GM18873 (cell line): ENCODE measurements around the gene ORMDL3.
A peak's percentile ranks its signal among the peaks of the same experiment; 100 is the strongest.
"Not testable (repeated sequence)": the region's sequence is repeated elsewhere in the genome, so short reads cannot be mapped to it uniquely, and the experiment has no call there.

Experiments
- ATAC-seq: cut with Tn5 transposase; IDR thresholded peaks from one replicate; pipeline ENCODE4 v1.9.1; 2021; ENCODE audit warnings: mild to moderate bottlenecking, moderate library complexity, moderate number of reproducible peaks; ENCODE audit not compliant: unreplicated experiment, low FRiP score

Gene ORMDL3

DNA sequence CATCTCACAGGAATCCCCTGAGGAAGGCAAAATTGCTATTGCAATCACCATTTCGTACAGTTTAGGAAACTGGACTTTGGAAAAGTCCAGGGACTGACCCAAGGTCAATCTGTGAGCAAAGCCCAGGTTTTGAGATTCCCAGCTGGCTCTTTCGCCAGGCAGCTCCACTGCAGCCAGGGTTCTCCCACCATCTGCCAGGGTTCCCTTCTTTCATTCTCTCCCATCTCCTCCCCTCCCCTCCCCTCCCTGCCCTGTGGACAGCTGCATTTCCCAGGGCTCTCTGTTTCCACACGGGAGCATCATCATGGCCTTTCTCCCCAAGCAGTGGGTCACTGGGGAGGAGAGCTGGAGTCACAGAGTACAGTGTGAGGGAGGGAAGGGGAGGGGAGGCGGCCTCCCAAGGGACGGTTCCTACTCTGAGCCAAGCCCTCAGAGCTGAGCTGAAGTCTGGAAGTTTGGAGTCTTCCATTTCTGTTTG lies 23.5 kb upstream of the ORMDL3 start:
- ATAC-seq, result no peak

DNA sequence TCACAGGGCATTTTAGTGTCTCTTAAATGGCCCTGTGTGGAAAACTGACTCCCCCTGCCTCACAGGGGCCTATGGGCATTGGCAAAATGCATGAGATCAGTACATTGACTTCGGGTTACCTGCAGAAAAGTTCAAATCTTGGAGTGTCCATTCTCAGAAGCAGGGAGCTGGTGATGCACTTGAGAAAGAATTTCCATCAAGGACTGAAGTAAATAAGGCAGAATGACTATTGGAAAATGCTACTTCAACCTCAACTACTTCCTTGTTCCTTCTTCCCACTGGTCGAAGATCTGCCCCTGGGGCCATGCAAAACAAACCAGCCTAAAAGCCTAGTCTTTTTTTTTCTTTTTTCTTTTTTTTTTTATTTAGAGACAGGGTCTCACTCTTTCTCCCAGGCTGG lies 21.6 kb upstream of the ORMDL3 start:
- ATAC-seq, result no peak

DNA sequence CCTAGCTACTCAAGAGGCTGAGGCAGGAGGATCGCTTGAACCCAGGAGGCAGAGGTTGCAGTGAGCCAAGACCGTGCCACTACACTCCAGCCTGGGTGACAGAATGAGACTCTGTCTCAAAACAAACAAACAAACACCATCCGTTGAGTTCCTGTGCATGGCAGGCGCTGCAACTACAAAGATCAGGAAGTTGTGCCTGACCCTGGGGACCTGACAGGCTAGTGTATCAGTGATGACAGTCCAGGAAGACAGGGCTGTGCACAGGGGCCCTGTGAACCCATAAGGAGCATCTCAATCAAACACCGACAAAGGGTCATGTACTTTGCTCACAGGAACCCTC lies 21.1 kb upstream of the ORMDL3 start:
- not testable (repeated sequence) for ATAC-seq

DNA sequence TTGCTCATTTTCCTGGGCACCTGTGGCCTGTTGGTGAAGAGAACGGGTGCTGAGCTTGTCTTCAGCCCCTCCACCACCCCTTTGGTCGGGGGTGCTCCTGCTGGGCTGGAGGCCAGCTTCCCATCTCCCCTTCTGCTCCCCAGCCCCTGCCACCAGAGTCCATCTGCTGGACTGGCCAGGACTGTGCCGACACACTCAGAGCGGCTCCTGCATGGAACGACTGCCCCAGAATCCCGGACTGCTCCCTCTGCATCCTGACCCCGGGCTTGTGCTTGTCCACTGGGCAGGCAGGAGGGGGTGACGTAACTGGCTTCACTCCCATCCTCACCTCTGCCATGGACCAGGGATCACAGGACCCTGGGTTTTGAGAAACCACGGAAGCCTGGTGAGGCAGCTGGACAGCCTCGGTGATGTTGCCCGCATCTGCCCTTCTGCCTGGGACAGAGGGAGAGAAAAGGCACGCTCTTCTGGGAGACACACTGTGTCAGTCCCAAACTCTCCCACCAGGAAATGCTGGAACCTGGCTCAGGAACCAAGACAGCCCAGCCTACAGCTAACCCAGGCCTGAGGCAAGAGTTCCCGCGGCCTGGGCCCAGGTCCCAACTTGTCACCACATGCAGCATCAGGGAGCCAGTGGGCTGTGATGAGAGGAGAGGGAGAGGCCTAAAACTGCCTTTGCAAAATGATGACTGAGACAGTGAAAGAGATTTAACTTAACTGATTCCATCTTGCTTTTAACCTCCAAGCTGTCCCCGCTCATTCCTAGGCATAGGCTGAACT lies 19.3 kb upstream of the ORMDL3 start:
- ATAC-seq, result no peak

DNA sequence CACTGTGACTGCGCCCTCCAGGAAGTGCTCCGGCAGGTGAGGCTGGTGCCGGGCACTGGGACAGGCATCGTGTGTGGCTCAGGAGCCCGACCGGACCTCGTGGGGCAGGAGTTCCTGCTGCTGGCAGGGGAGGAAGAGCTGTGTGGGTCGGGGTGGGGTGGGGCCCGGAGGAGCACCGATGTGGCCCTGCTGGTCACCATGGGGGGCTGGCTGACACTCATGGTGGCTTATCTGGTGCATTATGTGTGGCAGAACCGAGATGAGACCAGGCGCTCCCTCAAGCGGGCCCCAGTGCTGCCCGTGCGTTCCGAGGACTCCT lies 17.0 kb upstream of the ORMDL3 start:
- no peak for ATAC-seq

DNA sequence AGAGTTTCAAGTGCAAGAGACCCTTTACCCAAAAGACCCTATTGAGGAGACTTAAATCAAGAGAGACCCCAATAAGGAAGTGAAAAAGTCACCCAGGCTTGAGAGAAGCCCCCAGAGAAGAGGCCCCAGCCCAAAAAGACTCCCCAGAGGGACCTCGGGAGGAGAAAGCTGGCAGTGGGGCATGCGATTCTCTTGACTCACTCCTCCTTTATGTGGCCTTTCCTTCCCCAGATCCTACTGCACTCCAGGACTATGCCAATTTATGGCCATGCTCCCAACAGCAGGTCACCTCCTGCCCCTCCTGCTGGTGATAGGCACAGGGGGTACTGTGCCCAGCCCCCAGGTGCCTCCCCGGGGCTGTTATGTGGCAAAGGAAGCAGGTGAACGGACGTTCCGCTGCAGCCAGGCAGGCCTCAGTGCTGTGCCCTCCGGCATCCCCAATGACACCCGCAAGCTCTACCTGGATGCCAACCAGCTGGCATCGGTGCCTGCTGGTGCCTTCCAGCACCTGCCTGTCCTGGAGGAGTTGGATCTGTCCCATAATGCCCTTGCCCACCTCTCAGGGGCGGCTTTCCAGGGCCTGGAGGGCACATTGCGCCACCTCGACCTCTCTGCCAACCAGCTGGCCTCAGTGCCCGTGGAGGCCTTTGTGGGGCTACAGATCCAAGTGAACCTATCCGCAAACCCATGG lies 16.4 kb upstream of the ORMDL3 start:
- ATAC-seq, result no peak

DNA sequence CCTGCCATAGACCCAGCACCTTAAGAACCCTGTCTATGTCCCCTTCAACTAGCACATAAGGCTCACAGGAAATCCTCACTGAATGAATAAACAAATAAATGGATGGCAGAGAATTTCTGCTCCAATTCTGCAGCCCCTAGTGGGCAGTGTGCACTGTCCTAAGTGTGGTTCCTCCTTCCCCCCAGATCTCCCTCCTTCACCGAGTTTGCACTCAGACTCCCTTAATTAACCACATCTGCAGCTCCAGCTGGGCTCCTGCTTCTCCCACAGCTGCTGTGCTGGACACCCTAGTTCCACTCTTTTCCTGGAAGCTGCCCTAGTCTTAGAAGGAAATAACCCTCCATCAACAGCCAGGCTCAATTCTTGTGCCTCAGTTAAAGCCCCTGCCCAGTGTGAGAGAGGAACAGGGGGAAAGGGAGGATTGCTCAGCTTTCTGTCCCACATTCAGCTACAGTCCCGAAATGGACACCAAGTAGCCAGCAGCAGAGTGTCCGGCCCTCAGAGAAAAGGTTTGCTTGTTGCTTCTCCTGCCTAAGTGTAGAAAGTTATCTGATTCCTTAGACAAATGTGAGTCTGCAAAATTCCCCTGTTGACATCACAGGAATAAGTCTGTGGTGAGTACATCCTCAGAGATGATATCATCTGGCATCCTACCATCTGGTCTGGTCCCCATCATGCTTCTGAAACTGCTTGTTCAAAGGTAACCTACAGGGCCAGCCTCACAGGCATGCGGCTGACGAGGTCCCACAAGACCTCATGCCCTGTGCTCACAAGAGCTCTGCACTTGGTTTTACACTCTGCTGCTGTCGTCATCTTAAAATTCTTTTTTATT lies 12.4 kb upstream of the ORMDL3 start:
- ATAC-seq, result no peak

DNA sequence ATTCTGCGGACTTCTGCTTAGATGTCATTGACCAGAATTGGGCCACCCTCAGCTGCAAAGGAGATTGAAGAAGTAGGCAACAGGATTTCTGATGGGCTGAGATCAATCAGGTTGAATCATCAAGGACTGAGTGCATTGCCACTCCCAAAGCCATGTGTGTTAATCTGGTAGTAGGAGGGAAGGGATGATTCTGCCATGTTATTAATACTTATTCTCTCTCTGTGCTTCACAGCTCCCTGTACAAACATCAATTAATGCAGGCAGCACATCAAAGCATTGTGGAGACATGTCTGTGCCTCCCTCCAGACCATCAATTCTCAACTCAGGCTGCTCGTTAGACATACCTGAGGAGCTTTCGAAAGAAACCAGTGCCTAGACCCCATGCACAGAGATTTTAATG lies 11.7 kb upstream of the ORMDL3 start:
- no peak for ATAC-seq

DNA sequence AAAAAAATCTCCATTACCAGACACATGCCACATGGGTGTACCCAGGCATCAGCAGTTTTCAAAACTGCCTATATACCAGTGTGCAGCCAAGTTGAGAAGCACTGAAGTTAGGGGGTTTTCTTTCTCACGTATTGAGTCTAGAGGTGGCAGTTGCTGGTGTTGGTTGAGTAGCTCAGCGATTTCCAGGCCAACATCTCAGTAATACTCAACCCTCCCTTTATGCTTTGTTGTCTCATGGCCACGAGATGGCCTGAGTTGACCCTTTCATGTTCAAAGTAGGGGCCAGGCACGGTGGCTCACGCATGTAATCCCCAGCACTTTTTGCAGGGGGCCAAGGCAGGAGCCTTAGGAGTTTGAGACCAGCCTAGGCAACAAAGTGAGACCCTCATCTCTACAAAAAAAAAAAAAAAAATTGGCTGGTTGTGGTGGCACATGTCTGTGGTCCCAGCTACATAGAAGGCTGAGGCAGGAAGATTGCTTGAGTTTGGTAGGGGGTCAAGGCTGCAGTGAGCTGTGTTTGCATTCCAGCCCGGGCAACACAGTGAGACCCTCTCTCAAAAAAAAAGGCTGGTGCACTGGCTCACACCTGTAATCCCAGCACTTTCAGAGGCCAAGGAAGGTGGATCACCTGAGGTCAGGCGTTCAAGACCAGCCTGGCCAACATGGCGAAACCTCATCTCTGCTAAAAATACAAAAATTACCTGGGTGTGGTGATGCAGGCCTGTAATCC lies 10.9 kb upstream of the ORMDL3 start:
- ATAC-seq, result no peak

DNA sequence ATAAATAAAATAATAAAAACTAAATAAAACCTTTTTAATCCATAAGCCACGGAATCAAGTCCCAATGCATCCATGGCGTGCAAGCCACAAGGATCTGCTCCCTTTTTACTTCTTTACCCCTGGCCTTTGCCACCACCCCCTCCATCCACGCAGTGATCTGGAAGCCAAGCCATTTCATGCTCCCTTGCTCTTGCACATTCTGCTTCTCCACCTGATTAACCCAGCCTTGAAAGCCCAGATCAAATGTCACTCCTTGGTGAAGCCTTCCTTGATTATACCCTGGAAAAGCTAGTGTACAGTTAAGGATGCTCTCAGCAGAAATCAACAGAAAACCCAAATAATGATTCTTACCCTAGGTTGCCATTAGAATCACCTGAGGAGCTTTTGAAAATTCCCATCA lies 10.0 kb upstream of the ORMDL3 start:
- no peak for ATAC-seq

DNA sequence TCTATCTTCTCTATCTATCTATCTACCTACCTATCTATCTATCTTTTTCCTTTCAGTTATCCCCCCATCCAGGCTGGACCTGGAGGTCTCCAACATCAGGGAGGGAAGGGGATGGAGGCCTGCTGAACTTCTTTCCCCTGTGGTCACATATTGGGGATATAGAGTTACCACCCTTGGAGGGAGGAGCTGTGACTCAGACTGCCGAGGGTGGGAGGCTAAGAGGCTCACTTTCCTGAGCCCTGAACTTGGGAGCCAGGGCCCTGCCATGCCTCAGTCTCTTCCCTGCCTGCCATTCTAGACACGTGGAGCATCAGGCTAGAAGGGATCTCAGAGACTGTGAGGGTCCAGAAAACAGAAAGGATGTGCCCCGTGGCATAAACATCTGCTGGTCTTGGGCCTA lies 8.5 kb upstream of the ORMDL3 start:
- no peak for ATAC-seq

DNA sequence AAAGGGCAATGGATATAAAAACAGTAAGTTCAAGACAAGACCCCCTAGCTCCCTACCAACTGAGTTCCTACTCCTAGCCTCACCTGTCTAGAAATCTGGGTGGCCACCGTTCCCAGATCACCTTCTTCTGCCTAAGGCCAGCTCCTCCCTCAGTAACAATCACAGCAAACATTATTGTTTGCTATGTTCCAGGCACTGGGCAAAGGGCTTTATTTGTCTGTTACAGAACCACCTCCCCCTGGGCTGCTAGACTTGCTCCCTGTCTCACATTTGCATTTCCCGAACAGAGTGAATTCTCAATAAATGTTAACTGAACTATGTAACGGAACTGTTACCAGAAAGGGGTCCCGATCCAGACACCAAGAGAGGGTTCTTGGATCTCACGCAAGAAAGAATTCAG lies 6.9 kb upstream of the ORMDL3 start:
- ATAC-seq, result no peak

DNA sequence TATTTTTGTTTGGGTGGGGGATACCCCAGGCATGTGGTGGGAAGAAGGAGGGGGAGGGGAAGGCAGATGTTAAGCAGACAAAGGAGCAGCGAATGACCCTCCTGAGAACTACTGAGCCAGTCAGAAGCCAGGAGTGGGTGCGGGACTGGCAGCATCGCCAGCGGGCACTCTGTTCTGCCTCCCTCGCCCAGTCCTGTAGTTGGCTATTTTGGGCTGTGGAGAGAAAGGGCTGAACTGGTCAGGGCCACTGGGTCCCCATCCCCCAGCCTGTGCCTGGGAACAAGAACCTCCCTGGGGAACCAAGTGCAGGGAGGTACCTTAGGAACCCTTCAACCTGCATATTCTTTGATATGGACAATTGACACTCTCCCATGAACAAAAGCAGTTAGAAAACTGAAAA lies 6.5 kb upstream of the ORMDL3 start:
- no peak for ATAC-seq

DNA sequence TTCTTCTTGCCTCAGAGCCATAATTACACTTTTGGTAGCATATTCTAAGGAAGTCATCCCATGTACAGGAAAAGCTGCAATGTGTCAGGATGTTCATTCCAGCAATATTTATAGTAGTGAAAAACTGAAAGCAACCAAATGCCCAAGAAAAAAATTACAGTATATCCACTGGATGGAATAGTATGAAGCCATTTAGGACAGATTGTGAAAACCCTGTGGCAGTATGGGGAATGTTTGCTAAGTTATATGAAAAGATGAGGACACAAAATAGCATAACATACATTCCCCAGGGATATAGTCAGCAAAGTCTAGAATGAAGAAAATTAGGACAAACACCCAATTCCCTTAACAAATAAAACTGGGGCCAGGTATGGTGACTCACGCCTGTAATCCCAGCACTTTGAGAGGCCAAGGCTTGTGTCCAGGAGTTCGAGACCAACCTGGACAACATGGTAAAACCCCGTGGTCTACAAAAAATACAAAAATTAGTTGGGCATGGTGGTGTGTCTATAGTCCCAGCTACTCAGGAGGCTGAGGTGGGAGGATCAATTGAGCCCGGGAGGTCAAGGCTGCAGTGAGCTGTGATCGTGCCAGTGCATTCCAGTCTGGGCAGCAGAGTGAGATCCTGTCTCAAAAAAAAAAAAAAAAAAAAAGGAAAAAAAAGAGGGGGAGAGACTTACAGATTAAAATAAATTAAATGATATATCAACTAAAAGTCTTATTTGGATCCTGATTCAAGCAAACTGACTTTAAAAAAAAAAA lies 2.4 kb upstream of the ORMDL3 start:
- no peak for ATAC-seq

DNA sequence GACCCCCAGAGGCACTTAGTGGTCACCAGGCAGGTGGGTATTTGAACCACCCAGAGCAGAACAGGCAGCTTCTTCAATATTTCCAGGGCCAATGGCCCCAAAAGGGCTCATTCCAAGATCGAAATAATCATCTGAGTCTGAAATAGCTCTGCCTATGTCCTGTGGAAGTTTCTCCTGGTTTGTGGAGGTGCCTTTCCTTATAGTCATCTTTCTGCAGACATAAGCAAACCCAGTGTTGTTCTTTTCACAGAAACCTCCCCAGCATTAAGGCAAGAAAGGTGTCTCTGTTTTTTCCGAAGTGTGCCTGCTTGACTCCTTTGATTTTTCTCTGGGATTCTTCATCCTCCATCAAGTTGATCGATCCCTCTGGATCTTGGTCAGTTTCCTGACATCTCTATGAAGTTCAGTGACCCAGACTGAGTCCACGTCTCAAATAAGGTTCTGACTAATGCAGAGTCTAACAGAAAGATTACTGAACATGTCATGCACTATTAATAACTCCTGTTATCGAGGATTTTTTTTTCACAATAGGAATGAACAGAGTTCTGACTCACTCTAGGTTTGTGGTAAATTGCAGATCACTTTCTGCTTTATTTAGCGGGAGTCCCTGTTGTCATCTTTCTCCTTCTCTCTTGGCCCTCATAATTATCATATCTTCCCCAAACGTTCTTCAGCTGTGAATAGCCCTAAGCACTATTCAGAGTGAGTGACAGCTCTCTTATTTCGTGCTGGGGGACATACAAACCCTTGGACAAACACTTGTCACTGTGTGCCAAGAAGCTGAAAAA lies 1.7 kb upstream of the ORMDL3 start:
- ATAC-seq, result no peak

DNA sequence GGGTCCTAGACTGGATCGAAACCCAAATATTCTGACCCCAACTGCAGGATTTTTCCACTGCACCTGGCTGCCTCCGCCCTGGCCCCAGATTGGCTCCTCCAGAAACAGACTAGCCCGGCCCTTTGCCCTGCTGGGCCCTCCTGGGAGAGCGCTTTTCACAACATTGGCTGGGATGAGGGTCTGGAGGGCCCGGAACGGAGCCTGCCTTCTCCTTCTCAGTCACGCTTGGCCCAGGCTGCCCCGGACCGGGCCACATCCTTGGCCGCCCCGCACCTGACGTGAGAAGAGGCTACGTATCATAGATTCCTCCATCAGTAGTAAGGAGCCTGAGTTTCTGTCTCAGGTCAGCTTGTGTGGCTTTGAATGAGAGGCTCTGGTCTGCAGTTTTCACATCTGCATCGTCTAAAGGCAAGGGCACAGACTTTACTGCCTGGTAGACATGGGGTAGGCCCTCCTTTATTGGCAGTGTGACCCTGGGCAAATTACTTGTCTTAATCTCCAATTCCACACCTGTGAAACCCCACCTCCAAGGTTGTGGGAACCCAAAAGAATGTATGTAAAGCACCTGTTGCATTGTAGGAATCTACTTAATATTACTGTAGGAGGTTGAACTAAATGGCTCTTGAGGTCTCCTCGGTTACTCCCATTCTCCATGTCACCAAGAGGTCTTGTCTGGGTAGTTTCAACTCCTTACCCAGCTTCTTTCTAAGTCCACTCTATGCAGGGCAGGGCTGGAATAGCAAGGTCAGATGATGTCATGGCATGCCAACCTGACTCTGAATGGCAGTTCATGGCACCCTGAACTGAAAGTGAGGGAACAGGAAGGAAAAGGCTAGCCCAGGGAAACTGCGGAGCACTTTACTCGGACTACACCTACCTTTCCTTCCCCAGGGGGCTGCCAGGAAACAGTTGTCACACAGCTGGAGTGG lies 792 bp upstream of the ORMDL3 start:
- peak; percentile 22 for ATAC-seq

DNA sequence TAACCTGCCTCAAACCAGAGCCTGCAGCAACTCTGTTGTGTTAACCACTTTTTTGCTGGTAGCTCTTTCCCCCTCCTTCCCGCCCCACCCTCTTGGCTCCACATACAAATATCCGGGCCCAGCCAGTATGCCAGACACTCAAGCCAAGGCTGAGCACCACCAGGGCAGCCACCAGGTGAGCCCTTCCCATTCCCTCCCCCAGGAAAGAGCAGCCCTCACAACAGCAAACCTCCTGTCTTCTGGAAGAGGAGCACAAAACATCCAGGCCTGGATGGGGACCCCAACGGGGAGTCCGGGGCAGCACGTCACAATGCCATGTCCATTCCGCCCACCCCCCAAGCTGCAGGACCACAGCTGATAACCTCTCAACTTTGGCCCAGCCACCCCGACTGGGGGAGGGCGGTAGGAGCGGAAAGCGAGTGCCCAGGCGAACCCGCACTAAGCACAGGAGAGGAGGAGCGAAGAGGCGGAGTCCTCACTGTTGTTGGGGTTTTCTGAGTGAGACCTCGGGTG lies 757 bp downstream of the ORMDL3 start:
- no peak for ATAC-seq

DNA sequence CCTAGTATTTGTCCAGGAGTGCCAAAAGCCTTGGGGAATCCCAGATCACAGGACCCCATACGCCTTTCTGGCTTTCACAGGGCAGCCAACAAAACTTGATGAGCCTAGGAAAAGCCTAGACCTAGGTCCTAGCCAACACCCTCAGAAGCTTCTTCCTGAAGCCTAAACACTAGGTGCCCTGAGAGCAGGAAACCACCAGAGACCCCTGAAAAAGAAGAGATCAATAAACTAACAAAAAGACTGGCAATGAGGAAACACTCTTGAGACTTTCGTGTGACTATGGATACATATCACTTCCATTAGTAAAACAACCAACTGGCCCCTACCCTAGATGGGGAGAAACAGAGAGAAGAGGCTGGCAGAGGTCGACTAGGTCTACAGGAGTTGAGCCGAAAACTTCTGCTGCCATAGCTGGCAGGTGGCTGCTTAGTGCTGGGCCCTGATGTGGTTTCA lies 1.2 kb downstream of the ORMDL3 start:
- ATAC-seq, result no peak
